ENCODE results near the gene SPATC1L. TPM values are rescaled to one million over a fixed set of nuclear protein-coding genes. Genes with fewer than 3 reads are reported as not detected.

Gene SPATC1L
- total RNA-seq, 2 experiments from 2014 or later = 23.2 to 24.2 TPM

DNA sequence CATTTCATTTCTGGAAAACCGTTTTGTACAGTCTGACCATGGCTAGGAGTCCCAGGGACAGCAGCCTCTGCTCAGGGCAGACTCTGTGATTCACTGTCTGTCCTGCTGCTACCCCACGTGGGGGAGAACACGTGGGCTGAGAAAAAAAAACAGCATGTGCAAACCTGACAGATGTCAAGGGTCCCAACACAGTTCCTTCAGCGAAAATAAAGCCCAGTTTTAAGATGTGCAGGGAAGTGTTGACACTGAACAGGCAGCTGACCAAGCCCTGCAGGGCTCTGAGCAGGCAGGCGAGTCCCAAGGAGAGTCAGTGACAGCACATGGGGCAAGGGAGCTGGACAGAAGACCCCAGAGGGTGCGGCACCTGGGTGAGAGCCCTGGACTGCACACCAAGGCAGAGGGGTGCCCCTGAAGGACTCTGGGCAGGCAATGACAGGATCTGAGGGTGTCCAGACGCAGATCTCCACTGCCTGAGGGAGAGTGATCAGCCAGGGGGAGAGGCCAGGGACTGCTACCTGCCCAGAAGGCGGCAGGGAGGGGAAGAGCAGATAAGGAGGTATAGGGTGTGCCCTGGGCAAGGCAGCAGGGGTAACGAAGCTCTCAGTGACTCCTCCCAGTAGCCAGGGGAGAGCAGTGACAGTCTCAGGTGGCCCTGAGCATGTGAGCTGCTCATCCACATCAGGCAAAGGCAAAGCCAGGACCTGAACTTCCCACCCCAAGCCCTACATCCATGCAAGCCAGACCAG, 5.1 kb upstream of the SPATC1L start:
- peaks cover 12% of the 10 kb centered on the region for H3K4me1 Mint-ChIP-seq (ENCODE audit: low read depth)

DNA sequence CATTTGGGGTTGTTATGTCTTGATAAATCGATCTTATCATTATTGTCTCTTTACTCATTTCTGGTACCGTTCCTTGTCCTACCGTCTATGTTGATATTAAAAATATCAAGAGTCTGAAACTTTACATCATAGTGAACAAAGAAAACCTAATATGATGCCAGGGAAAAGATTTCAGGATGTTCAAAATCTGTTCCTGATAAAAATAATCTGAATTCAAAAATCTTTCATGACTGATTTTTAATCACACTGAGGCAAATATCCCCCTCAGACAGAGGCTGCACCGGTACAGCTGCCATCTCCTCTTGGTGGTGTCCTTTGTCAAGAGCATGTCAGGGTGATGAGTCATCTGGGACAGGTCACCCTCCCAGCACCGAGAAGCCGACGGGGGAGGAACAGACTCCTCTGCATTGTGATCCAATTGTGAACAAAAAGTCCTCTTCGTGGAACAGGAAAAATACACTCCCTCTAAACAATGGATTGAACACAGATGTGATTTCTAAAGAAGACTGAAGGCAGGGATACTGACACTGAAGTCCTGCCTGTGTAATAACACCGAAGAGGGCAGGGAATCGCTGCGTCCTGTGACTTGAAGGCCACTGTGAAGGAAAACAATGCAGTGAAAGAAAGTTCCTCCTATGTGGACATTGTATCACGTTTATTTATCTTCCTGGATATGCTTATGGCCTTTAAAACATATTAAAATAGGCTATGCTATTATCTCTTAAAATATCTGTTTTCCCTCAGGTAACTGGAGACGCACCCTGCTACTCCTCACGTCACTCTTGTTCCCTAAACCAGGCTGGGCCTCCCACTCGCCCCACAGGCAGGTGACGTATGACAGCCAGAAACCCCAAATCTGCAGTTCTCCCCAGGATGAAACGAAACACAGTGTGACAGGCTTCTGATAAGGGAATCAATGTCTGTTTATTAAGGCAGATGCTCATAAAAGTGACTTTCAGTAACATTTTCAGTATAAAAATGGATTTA, 4.3 kb upstream of the SPATC1L start:
- DNase-seq (peak; percentile 22), ATAC-seq (no peak)
- no peak overlapping the region for H3K4me3 Mint-ChIP-seq
- H3K27me3 Mint-ChIP-seq = no peaks in the 10 kb centered on the region
- no peak overlapping the region for H3K27ac Mint-ChIP-seq
- ChIA-PET CTCF (interaction anchor here (1.0 kb wide), 1 partner anchor 45 kb away, joined by 3 read pairs; no protein-coding TSS in a partner anchor), POLR2A (interaction anchor here (0.7 kb wide), 1 partner anchor 70 kb away, joined by 3 read pairs; no protein-coding TSS in a partner anchor)
- TF ChIP-seq, protein P1, sequence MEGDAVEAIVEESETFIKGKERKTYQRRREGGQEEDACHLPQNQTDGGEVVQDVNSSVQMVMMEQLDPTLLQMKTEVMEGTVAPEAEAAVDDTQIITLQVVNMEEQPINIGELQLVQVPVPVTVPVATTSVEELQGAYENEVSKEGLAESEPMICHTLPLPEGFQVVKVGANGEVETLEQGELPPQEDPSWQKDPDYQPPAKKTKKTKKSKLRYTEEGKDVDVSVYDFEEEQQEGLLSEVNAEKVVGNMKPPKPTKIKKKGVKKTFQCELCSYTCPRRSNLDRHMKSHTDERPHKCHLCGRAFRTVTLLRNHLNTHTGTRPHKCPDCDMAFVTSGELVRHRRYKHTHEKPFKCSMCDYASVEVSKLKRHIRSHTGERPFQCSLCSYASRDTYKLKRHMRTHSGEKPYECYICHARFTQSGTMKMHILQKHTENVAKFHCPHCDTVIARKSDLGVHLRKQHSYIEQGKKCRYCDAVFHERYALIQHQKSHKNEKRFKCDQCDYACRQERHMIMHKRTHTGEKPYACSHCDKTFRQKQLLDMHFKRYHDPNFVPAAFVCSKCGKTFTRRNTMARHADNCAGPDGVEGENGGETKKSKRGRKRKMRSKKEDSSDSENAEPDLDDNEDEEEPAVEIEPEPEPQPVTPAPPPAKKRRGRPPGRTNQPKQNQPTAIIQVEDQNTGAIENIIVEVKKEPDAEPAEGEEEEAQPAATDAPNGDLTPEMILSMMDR (IDR thresholded peaks at IDR 0.05) = no peak
- no peaks in the 10 kb centered on the region for H3K9me3 Mint-ChIP-seq
- intact Hi-C loops (cut with micrococcal nuclease) = no loop called here
- H3K4me1 Mint-ChIP-seq (ENCODE audit: low read depth) = peaks cover 16% of the 10 kb centered on the region
- peaks cover 3% of the 10 kb centered on the region for H3K36me3 Mint-ChIP-seq (ENCODE audit: low read depth)

More for the DNA sequence above, 5.1 kb upstream of the SPATC1L start:
- POLR2A ChIA-PET = no interaction called here
- no peak for ATAC-seq
- CTCF ChIA-PET = no interaction called here
- Mint-ChIP-seq H3K27me3 (no peaks in the 10 kb centered on the region), H3K36me3 (ENCODE audit: low read depth) (peaks cover 9% of the 10 kb centered on the region), H3K4me3 (no peak overlapping the region), H3K27ac (no peak overlapping the region), H3K9me3 (no peaks in the 10 kb centered on the region)
- DNase-seq = no peak
- intact Hi-C loops (cut with micrococcal nuclease) = no loop called here
- TF ChIP-seq, protein P1 (IDR thresholded peaks at IDR 0.05) = no peak

DNA sequence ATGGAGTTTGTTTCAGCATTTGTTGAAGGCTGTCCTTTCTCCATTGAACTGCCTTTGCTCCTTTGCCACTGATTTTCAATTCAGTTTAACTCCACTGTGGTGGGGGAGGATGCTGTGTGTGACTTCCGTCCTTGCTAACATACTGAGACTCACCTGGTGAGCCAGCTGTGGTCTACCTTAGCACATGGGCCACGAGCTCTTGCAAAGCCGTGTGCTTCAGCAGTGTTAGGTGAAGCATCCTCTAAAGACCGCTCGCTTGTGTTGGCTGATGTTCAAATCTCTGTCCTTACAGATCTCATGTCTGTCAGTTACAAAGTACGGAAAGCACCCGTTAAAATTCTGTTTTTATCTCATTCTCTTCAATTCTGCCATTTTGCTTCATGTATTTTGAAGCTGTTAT, 3.6 kb upstream of the SPATC1L start:
- POLR2A ChIA-PET = interaction anchor here (0.7 kb wide), 1 partner anchor 71 kb away, joined by 3 read pairs; no protein-coding TSS in a partner anchor
- TF ChIP-seq, protein P1 (IDR thresholded peaks at IDR 0.05) = no peak
- intact Hi-C loops (cut with micrococcal nuclease) = no loop called here
- H3K27ac Mint-ChIP-seq = no peak overlapping the region
- H3K9me3 Mint-ChIP-seq = no peaks in the 10 kb centered on the region
- H3K4me1 Mint-ChIP-seq (ENCODE audit: low read depth) = peaks cover 18% of the 10 kb centered on the region
- CTCF ChIA-PET = interaction anchor here (1.0 kb wide), 1 partner anchor 44 kb away, joined by 3 read pairs; no protein-coding TSS in a partner anchor
- no peak for ATAC-seq
- H3K36me3 Mint-ChIP-seq (ENCODE audit: low read depth) = no peaks in the 10 kb centered on the region
- no peak for DNase-seq
- no peak overlapping the region for H3K4me3 Mint-ChIP-seq
- H3K27me3 Mint-ChIP-seq = no peaks in the 10 kb centered on the region

DNA sequence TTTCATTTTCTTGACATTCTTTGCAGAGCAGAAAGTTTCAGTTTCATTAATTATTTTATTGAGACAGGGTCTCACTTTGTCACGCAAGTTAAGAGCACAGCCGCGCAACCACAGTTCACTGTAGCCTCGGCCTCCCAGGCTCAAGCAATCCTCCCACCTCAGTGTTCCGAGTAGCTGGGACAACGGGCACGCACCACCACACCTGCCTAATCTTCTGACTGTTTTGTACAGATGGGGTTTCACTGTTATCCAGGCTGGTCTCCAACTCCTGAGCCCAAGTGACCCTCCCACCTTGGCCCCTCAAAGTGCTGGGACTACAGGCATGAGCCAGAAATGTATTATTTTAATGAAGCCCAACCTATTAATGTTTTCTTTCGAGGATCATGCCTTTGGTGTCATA, 3.0 kb upstream of the SPATC1L start:
- DNase-seq (no peak), ATAC-seq (no peak)
- Mint-ChIP-seq H3K27me3 (no peaks in the 10 kb centered on the region), H3K36me3 (ENCODE audit: low read depth) (no peaks in the 10 kb centered on the region), H3K27ac (no peak overlapping the region), H3K4me3 (no peak overlapping the region), H3K9me3 (no peaks in the 10 kb centered on the region), H3K4me1 (ENCODE audit: low read depth) (peaks cover 18% of the 10 kb centered on the region)
- intact Hi-C loops (cut with micrococcal nuclease) = no loop called here
- ChIA-PET POLR2A (no interaction called here), CTCF (no interaction called here)
- TF ChIP-seq, protein P1 (IDR thresholded peaks at IDR 0.05) = no peak

All from activated CD8-positive, alpha-beta T cell treated with anti-CD3 and anti-CD28 coated beads for 36 hours (primary cell).